ENCODE data around the gene RNH1.
A peak's percentile ranks its signal among the peaks of the same experiment; 100 is the strongest.

Gene RNH1

GRCh38 chr11:537622-538430 is 30.8 kb upstream of the RNH1 start:
- no peak for DNase-seq (ENCODE audit: low read depth)

- DNase-seq (ENCODE audit: low read depth), result peak; percentile 83
Observed at GRCh38 chr11:536841-537621, 30.0 kb upstream of the RNH1 start, which contains the start of gene LRRC56. TSS of gene LRRC56 (plus strand) at chr11:537527. CDS start at chr11:540685, 3,158 bp downstream.

- peak; percentile 92 for DNase-seq (ENCODE audit: low read depth)
Observed at GRCh38 chr11:535519-536454, 28.7 kb upstream of the RNH1 start, which contains the start of gene HRAS. TSS of gene HRAS (minus strand) at chr11:535576.

GRCh38 chr11:535210-535518 is 28.1 kb upstream of the RNH1 start:
- no peak for DNase-seq (ENCODE audit: low read depth)

GRCh38 chr11:534396-535209 is 27.6 kb upstream of the RNH1 start:
- no peak for DNase-seq (ENCODE audit: low read depth)

GRCh38 chr11:533586-534395 is 26.7 kb upstream of the RNH1 start:
- DNase-seq (ENCODE audit: low read depth), result no peak

GRCh38 chr11:532986-533585 is 26.0 kb upstream of the RNH1 start:
- DNase-seq (ENCODE audit: low read depth), result no peak

- no peak for DNase-seq (ENCODE audit: low read depth)
Observed at GRCh38 chr11:532527-532985, 25.5 kb upstream of the RNH1 start.

- no peak for DNase-seq (ENCODE audit: low read depth)
Observed at GRCh38 chr11:531919-532526, 25.0 kb upstream of the RNH1 start.

- no peak for DNase-seq (ENCODE audit: low read depth)
Observed at GRCh38 chr11:530960-531831, 24.2 kb upstream of the RNH1 start.

- DNase-seq (ENCODE audit: low read depth), result no peak
Observed at GRCh38 chr11:529728-530411, 22.8 kb upstream of the RNH1 start.

GRCh38 chr11:528815-529727 is 22.0 kb upstream of the RNH1 start:
- no peak for DNase-seq (ENCODE audit: low read depth)

- no peak for DNase-seq (ENCODE audit: low read depth)
Observed at GRCh38 chr11:528166-528814, 21.2 kb upstream of the RNH1 start.

- DNase-seq (ENCODE audit: low read depth), result no peak
Observed at GRCh38 chr11:526192-526591, 19.1 kb upstream of the RNH1 start.

GRCh38 chr11:521177-521688 is 14.2 kb upstream of the RNH1 start:
- DNase-seq (ENCODE audit: low read depth), result no peak

Data from activated T-cell treated with anti-CD3 and anti-CD28 coated beads for 1 hour (primary cell).